ENCODE data around the gene CMTM1. TPM values are rescaled to one million over a fixed set of nuclear protein-coding genes. Genes with fewer than 3 reads are reported as not detected.

The CMTM1 gene
- total RNA-seq, 3 donors from 2014 or later, result 1.6 to 2.9 (median 1.9) TPM

- peak within 1 kb of the TSS in 1 of 2 donors; percentile 35 for H3K27ac ChIP-seq
- no peaks in the 10 kb centered on the region for H3K36me3 ChIP-seq
- intact Hi-C loops (cut with DNase I; ENCODE audit: low total_unique reads), result loop anchor here (1.0 kb wide), 1 partner anchor 16 kb away; no protein-coding TSS in a partner anchor
- H3K4me1 ChIP-seq, result no peaks in the 10 kb centered on the region
- TF ChIP-seq POLR2AphosphoS5 (IDR thresholded peaks at IDR 0.05), result no peak
- no peak for TF ChIP-seq POLR2A (IDR thresholded peaks at IDR 0.05)
- TF ChIP-seq CTCF (IDR thresholded peaks at IDR 0.05), result no peak
- no peaks in the 10 kb centered on the region for H3K27me3 ChIP-seq
- no peaks in the 10 kb centered on the region for H3K9me3 ChIP-seq
- H3K4me3 ChIP-seq, result peak within 1 kb of the TSS; percentile 7 to 56 (median 26)
- no peak for DNase-seq (ENCODE audit: low spot score in 2 of 2)
Measured at GRCh38 chr16:66578651-66579531, 12.7 kb downstream of the CMTM1 start, which contains the start of gene CMTM2. TSS of gene CMTM2 (plus strand) at chr16:66579463. CDS start at chr16:66579608, 145 bp downstream.

- Histone ChIP-seq H3K9me3 (no peaks in the 10 kb centered on the region), H3K36me3 (no peaks in the 10 kb centered on the region), H3K4me1 (no peaks in the 10 kb centered on the region), H3K27ac (peak overlapping the region; percentile 1 to 34), H3K27me3 (no peaks in the 10 kb centered on the region), H3K4me3 (no peak overlapping the region)
- TF ChIP-seq POLR2A (IDR thresholded peaks at IDR 0.05) (no peak), POLR2AphosphoS5 (IDR thresholded peaks at IDR 0.05) (no peak), CTCF (IDR thresholded peaks at IDR 0.05) (no peak)
- DNase-seq (ENCODE audit: low spot score in 2 of 2), result no peak
- intact Hi-C loops (cut with DNase I; ENCODE audit: low total_unique reads), result no loop called here
Measured at GRCh38 chr16:66580605-66581209, 14.5 kb downstream of the CMTM1 start.

- DNase-seq (ENCODE audit: low spot score in 2 of 2), result no peak
- H3K4me3 ChIP-seq, result no peak overlapping the region
- TF ChIP-seq POLR2A (IDR thresholded peaks at IDR 0.05) (no peak), CTCF (IDR thresholded peaks at IDR 0.05) (no peak)
- intact Hi-C loops (cut with DNase I; ENCODE audit: low total_unique reads), result no loop called here
- H3K27ac ChIP-seq, result peak overlapping the region; percentile 1 to 34
- no peaks in the 10 kb centered on the region for H3K4me1 ChIP-seq
- no peaks in the 10 kb centered on the region for H3K9me3 ChIP-seq
- H3K36me3 ChIP-seq, result no peaks in the 10 kb centered on the region
- no peaks in the 10 kb centered on the region for H3K27me3 ChIP-seq
Measured at GRCh38 chr16:66581246-66581952, 15.2 kb downstream of the CMTM1 start.

- intact Hi-C loops (cut with DNase I; ENCODE audit: low total_unique reads), result no loop called here
- no peak for DNase-seq (ENCODE audit: low spot score in 2 of 2)
- no peaks in the 10 kb centered on the region for H3K4me1 ChIP-seq
- no peaks in the 10 kb centered on the region for H3K36me3 ChIP-seq
- no peak for TF ChIP-seq CTCF (IDR thresholded peaks at IDR 0.05)
- no peak for TF ChIP-seq POLR2AphosphoS5 (IDR thresholded peaks at IDR 0.05)
- TF ChIP-seq POLR2A (IDR thresholded peaks at IDR 0.05), result no peak
- H3K9me3 ChIP-seq, result no peaks in the 10 kb centered on the region
- no peak overlapping the region for H3K4me3 ChIP-seq
- H3K27ac ChIP-seq, result no peak overlapping the region
- H3K27me3 ChIP-seq, result no peaks in the 10 kb centered on the region
Measured at GRCh38 chr16:66585481-66586239, 19.4 kb downstream of the CMTM1 start.
